ENCODE data around the gene FMO5. TPM values are rescaled to one million over a fixed set of nuclear protein-coding genes. Genes with fewer than 3 reads are reported as not detected.
"Not testable (repeated sequence)": the region's sequence is repeated elsewhere in the genome, so short reads cannot be mapped to it uniquely, and the experiment has no call there.

FMO5 gene
- total RNA-seq, 1 donor from 2014 or later, result 95.9 TPM

- no peaks in the 10 kb centered on the region for H3K27me3 ChIP-seq
- H3K4me3 ChIP-seq, result no peak overlapping the region
- no peak for TF ChIP-seq CTCF (IDR thresholded peaks at IDR 0.05)
- H3K27ac ChIP-seq, result peak overlapping the region; percentile 65
- H3K4me1 ChIP-seq, result peaks cover 17% of the 10 kb centered on the region
- H3K9me3 ChIP-seq, result no peaks in the 10 kb centered on the region
- no peaks in the 10 kb centered on the region for H3K36me3 ChIP-seq
- intact Hi-C loops (cut with DNase I), result no loop called here
- ATAC-seq, result no peak
- no peak for DNase-seq
Measured at GRCh38 chr1:147238053-147238902, 13.1 kb upstream of the FMO5 start.

- Histone ChIP-seq H3K4me1 (peaks cover 16% of the 10 kb centered on the region), H3K27ac (no peak overlapping the region), H3K36me3 (no peaks in the 10 kb centered on the region), H3K27me3 (no peaks in the 10 kb centered on the region), H3K4me3 (no peak overlapping the region), H3K9me3 (no peaks in the 10 kb centered on the region)
- TF ChIP-seq CTCF (IDR thresholded peaks at IDR 0.05), result no peak
- intact Hi-C loops (cut with DNase I), result no loop called here
- DNase-seq (no peak), ATAC-seq (peak; percentile 63)
Measured at GRCh38 chr1:147236959-147237791, 12.0 kb upstream of the FMO5 start.

GRCh38 chr1:147236448-147236847, 11.3 kb upstream of the FMO5 start:
- Histone ChIP-seq H3K27ac (no peak overlapping the region), H3K4me1 (peaks cover 12% of the 10 kb centered on the region), H3K9me3 (no peaks in the 10 kb centered on the region), H3K27me3 (no peaks in the 10 kb centered on the region), H3K4me3 (no peak overlapping the region), H3K36me3 (no peaks in the 10 kb centered on the region)
- no peak for TF ChIP-seq CTCF (IDR thresholded peaks at IDR 0.05)
- DNase-seq (no peak), ATAC-seq (no peak)
- intact Hi-C loops (cut with DNase I), result no loop called here

GRCh38 chr1:147235822-147236221, 10.7 kb upstream of the FMO5 start:
- intact Hi-C loops (cut with DNase I), result no loop called here
- no peak for TF ChIP-seq CTCF (IDR thresholded peaks at IDR 0.05)
- no peaks in the 10 kb centered on the region for H3K36me3 ChIP-seq
- no peaks in the 10 kb centered on the region for H3K9me3 ChIP-seq
- H3K4me3 ChIP-seq, result no peak overlapping the region
- DNase-seq, result no peak
- ATAC-seq, result peak; percentile 10
- no peaks in the 10 kb centered on the region for H3K27me3 ChIP-seq
- peaks cover 12% of the 10 kb centered on the region for H3K4me1 ChIP-seq
- H3K27ac ChIP-seq, result no peak overlapping the region

GRCh38 chr1:147233903-147234302, 8.8 kb upstream of the FMO5 start:
- H3K4me3 ChIP-seq; intact Hi-C loops (cut with DNase I); DNase-seq; H3K27ac ChIP-seq; H3K9me3 ChIP-seq; H3K36me3 ChIP-seq; H3K27me3 ChIP-seq; ATAC-seq: not testable (repeated sequence)
- peaks cover 12% of the 10 kb centered on the region for H3K4me1 ChIP-seq

GRCh38 chr1:147231032-147231431, 5.9 kb upstream of the FMO5 start:
- not testable (repeated sequence) for ATAC-seq

More at GRCh38 chr1:147231032-147231431, 5.9 kb upstream of the FMO5 start:
- DNase-seq; H3K4me3 ChIP-seq; intact Hi-C loops (cut with DNase I); H3K36me3 ChIP-seq; H3K27ac ChIP-seq; H3K9me3 ChIP-seq; H3K4me1 ChIP-seq; H3K27me3 ChIP-seq: not testable (repeated sequence)

Measured in upper lobe of right lung (tissue), 1 donor.